HepG2 (cell line): Measurements from ENCODE around the gene ARHGAP25.

ENCODE experiments used
- ESRRA ChIP-seq: sonication (generic); formaldehyde crosslinking; IDR thresholded peaks from 2 replicates; pipeline ENCODE4 v1.5.1; 2020; ENCODE audit warnings: mild to moderate bottlenecking, low read depth, missing genetic modification reagents
- PTBP1 ChIP-seq: fragments of 200-400 bp; formaldehyde crosslinking; IDR thresholded peaks from 2 replicates; pipeline ENCODE4 v1.6.1; 2018; ENCODE audit warnings: low read length, low read depth; ENCODE audit not compliant: poor library complexity, severe bottlenecking
- REPIN1 ChIP-seq: sonication (generic); formaldehyde crosslinking; IDR thresholded peaks from 2 replicates; pipeline ENCODE4 v1.8.0; 2022; ENCODE audit warnings: missing genetic modification reagents, low read depth, mild to moderate bottlenecking, borderline replicate concordance
- TCF12 ChIP-seq, 2 experiments: fragments of 450-650 bp in 1 of 2; sonication (generic) in 1 of 2; formaldehyde crosslinking in 1 of 2; IDR thresholded peaks; 2 replicates each; pipeline versions ENCODE4 v1.6.1 to v1.8.0; 2017 to 2022; ENCODE audit warnings: antibody characterized with exemption in 1 of 2, mild to moderate bottlenecking in 1 of 2, missing genetic modification reagents in 1 of 2, moderate library complexity in 1 of 2
- ZNF3 ChIP-seq: IDR thresholded peaks from 2 replicates; pipeline ENCODE4 v1.7.0; 2017; ENCODE audit warnings: inconsistent platforms
- TF ChIP-seq, protein P1 (sequence below): sonication (generic); formaldehyde crosslinking; IDR thresholded peaks from 2 replicates; pipeline ENCODE4 v1.5.0; 2020; ENCODE audit warnings: mild to moderate bottlenecking, missing genetic modification reagents, moderate library complexity

DNA sequence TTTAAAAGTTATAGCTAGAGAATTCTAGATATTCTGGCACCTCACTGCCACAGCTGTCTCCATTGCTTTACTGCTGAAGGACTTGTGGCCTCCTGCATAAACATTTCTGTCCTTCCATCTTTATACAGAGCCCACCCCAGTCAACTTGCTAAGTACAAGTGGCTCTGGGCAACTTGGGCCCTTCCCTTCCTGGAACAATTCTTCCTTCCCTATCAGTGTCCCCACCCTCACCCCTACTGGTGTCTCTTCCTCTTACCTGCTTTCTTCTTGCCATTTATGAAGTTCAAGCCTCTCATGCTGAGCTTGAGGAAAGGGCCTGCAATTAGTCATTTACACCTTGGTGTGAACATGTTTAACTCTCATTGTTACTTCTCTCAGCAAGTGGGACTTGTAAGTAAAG, 45.0 kb downstream of the ARHGAP25 start:
- TF ChIP-seq REPIN1 (no peak), PTBP1 (no peak), ZNF3 (CRISPR knock-in tag) (no peak), ESRRA (CRISPR knock-in tag) (no peak), TCF12 (IDR thresholded peaks at IDR 0.05) (no peak), TCF12 (CRISPR knock-in tag; IDR thresholded peaks at IDR 0.05) (no peak)
- TF ChIP-seq, protein P1, sequence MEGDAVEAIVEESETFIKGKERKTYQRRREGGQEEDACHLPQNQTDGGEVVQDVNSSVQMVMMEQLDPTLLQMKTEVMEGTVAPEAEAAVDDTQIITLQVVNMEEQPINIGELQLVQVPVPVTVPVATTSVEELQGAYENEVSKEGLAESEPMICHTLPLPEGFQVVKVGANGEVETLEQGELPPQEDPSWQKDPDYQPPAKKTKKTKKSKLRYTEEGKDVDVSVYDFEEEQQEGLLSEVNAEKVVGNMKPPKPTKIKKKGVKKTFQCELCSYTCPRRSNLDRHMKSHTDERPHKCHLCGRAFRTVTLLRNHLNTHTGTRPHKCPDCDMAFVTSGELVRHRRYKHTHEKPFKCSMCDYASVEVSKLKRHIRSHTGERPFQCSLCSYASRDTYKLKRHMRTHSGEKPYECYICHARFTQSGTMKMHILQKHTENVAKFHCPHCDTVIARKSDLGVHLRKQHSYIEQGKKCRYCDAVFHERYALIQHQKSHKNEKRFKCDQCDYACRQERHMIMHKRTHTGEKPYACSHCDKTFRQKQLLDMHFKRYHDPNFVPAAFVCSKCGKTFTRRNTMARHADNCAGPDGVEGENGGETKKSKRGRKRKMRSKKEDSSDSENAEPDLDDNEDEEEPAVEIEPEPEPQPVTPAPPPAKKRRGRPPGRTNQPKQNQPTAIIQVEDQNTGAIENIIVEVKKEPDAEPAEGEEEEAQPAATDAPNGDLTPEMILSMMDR: no peak
